Measurements from ENCODE around the gene BEST1.

DNA sequence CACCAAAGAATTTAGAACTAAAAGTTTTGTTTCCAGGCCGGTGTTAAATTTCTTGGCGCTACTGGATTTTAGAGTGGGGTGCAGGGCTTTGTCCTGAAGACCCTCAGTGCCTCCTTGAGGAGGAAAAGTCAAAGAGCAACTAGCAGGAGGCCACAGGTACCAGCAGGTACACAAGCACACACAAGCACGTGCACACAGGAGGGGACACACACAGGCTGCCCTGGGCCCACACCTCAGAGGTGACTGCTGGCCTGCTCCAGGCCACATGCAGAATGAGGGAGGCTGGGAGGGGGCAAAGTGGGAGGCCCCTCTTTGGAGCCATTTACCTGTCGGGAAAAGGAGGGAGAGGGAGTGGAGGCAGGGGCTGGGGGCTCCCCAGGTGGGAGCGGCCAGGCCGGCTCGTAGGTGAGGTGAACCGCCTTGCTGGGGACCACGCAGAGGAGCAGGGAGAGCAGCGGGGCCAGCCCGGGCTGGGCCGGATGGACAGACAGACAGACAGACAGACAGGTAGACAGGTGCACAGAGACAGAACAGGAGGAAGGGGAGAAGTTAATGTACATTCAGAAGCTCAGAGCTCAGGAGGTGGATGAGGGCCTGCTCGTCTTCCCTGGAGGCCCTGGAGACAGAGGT is 45.0 kb upstream of the BEST1 start:
- no peak for TF ChIP-seq POLR2A (IDR thresholded peaks at IDR 0.05)
- TF ChIP-seq, protein P1, sequence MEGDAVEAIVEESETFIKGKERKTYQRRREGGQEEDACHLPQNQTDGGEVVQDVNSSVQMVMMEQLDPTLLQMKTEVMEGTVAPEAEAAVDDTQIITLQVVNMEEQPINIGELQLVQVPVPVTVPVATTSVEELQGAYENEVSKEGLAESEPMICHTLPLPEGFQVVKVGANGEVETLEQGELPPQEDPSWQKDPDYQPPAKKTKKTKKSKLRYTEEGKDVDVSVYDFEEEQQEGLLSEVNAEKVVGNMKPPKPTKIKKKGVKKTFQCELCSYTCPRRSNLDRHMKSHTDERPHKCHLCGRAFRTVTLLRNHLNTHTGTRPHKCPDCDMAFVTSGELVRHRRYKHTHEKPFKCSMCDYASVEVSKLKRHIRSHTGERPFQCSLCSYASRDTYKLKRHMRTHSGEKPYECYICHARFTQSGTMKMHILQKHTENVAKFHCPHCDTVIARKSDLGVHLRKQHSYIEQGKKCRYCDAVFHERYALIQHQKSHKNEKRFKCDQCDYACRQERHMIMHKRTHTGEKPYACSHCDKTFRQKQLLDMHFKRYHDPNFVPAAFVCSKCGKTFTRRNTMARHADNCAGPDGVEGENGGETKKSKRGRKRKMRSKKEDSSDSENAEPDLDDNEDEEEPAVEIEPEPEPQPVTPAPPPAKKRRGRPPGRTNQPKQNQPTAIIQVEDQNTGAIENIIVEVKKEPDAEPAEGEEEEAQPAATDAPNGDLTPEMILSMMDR (IDR thresholded peaks at IDR 0.05) = no peak
